K562 (cell line): ENCODE data around the gene CEBPE. TPM values are rescaled to one million over a fixed set of nuclear protein-coding genes. Genes with fewer than 3 reads are reported as not detected.
A peak's percentile ranks its signal among the peaks of the same experiment; 100 is the strongest.

ENCODE experiments used
- ATAC-seq: fragments of 200-7000 bp; cut with Tn5 transposase; 3 replicates; pipeline ENCODE4 v1.9.1; 2020; ENCODE audit warnings: moderate library complexity
- BruUV-seq: library from RNA; stranded (reverse); fragments of 400-500 nt; replicated peaks from 2 replicates; lab custom pipeline; 2021; lab: Mats Ljungman, UMichigan
- CTCF ChIA-PET: fragments of 300-600 bp; formaldehyde crosslinking; extraction: SDS; loops from one replicate; lab custom pipeline; 2021; ENCODE audit warnings: low intra/inter-chr PET ratio; lab: Yijun Ruan, JAX
- POLR2A ChIA-PET: fragments of 300-600, 350-650 bp; sonication (Branson Sonifier 250); formaldehyde crosslinking; extraction: SDS; loops from one replicate; lab custom pipeline; 2021; ENCODE audit warnings: antibody characterized with exemption, inconsistent platforms; lab: Yijun Ruan, JAX
- DNase-seq, 4 experiments: peaks; one replicate each; pipeline versions ENCODE4 v3.0.0 to v3.0.0-alpha.2; 2011 to 2018; ENCODE audit warnings: low spot score in 3 of 4, mixed read lengths in 3 of 4; ENCODE audit errors: extremely low read depth in 1 of 4
- FAIRE-seq: peaks from 2 replicates; lab custom pipeline; 2011; peaks lifted over from hg19 to GRCh38; lab: Jason Lieb, UNC
- H2AFZ ChIP-seq: 2 replicates; pipeline ENCODE4 v1.6.0; 2011; ENCODE audit warnings: low read depth, low read length, control low read depth, inconsistent platforms
- H3K27ac ChIP-seq: fragments of 200-600 bp; 3 replicates; pipeline ENCODE4 v1.8.0; 2011; ENCODE audit warnings: low read depth, mild to moderate bottlenecking, control low read depth, inconsistent platforms, low read length, moderate library complexity, mixed read lengths; ENCODE audit errors: extremely low read depth
- H3K27me3 ChIP-seq, 2 experiments: fragments of 300-600 bp in 1 of 2; 2 replicates in 1 of 2; 3 replicates in 1 of 2; pipeline versions ENCODE4 v1.6.0 to v1.8.0; 2011; ENCODE audit warnings: inconsistent platforms in 2 of 2, low read length in 2 of 2, mild to moderate bottlenecking in 1 of 2, mixed read lengths in 1 of 2, moderate library complexity in 1 of 2; ENCODE audit not compliant: control insufficient read depth in 2 of 2, insufficient read depth in 2 of 2
- H3K36me3 ChIP-seq: fragments of 300-600 bp; 3 replicates; pipeline ENCODE4 v1.8.0; 2011; ENCODE audit warnings: mild to moderate bottlenecking, low read length, inconsistent platforms; ENCODE audit not compliant: control insufficient read depth, insufficient read depth
- H3K4me1 ChIP-seq, 2 experiments: fragments of 200-600 bp in 1 of 2; replicated peaks in 1 of 2; 2 replicates in 1 of 2; 3 replicates in 1 of 2; pipeline versions ENCODE4 v1.5.1 to v1.8.0; 2011; ENCODE audit warnings: inconsistent platforms in 2 of 2, low read length in 2 of 2, mild to moderate bottlenecking in 1 of 2, mixed read lengths in 1 of 2, moderate library complexity in 1 of 2; ENCODE audit not compliant: control insufficient read depth in 2 of 2, insufficient read depth in 2 of 2
- H3K4me2 ChIP-seq: 2 replicates; pipeline ENCODE4 v1.6.1; 2011; ENCODE audit warnings: low read length, control low read depth, inconsistent platforms, mixed read lengths; ENCODE audit not compliant: insufficient read depth
- H3K4me3 ChIP-seq: fragments of 200-600 bp; sonication (generic), shearing (Covaris generic); 2 replicates; pipeline ENCODE4 v1.5.1; 2016; ENCODE audit warnings: control low read depth, inconsistent platforms
- H3K79me2 ChIP-seq: fragments of 200-600 bp; 3 replicates; pipeline ENCODE4 v1.8.0; 2011; ENCODE audit warnings: low read length, inconsistent platforms; ENCODE audit not compliant: control insufficient read depth, insufficient read depth
- H3K9ac ChIP-seq, 2 experiments: 2 replicates each; pipeline versions ENCODE4 v1.6.0 to v1.6.1; 2011; ENCODE audit warnings: low read depth in 2 of 2, low read length in 2 of 2, control low read depth in 1 of 2, inconsistent platforms in 1 of 2, mild to moderate bottlenecking in 1 of 2, mixed read lengths in 1 of 2; ENCODE audit not compliant: insufficient read depth in 1 of 2
- H3K9me1 ChIP-seq: one replicate; pipeline ENCODE4 v1.6.0; 2011; ENCODE audit warnings: inconsistent platforms, mild to moderate bottlenecking, low read length, moderate library complexity; ENCODE audit not compliant: control insufficient read depth, insufficient read depth
- H3K9me3 ChIP-seq: replicated peaks from 2 replicates; pipeline ENCODE4 v1.5.1; 2011; ENCODE audit warnings: low read depth, low read length, inconsistent platforms; ENCODE audit not compliant: control insufficient read depth, insufficient read depth
- H4K20me1 ChIP-seq: replicated peaks from 2 replicates; pipeline ENCODE4 v1.6.1; 2011; ENCODE audit warnings: low read length, inconsistent platforms, mixed read lengths; ENCODE audit not compliant: control insufficient read depth, insufficient read depth
- HSF4 ChIP-seq: fragments of 250-450 bp; sonication (Bioruptor Pico); IDR thresholded peaks from 2 replicates; pipeline ENCODE4 v2.1.2; 2022; ENCODE audit warnings: mild to moderate bottlenecking, moderate library complexity, borderline replicate concordance
- MTA2 ChIP-seq: fragments of 450-650 bp; IDR thresholded peaks from 2 replicates; pipeline ENCODE4 v1.6.1; 2016; ENCODE audit warnings: low read depth
- ZEB2 ChIP-seq: fragments of 450-650 bp; IDR thresholded peaks from 2 replicates; pipeline ENCODE4 v1.6.1; 2016
- WGBS: fragments of 100-300 bp; shearing (Covaris generic); methylation state at CpG from one replicate; pipeline ENCODE4 v1.1.6; 2016; ENCODE audit warnings: low coverage, mixed read lengths; ENCODE audit not compliant: insufficient coverage; ENCODE audit errors: missing lambda C conversion rate; 5-methylcytosine and 5-hydroxymethylcytosine counted together
- in situ Hi-C: fragments of 300-500 bp; cut with MboI; formaldehyde crosslinking; loops from 4 replicates; pipeline ENCODE4 v1.15.0; 2018; ENCODE audit warnings: inconsistent platforms, mixed read lengths
- intact Hi-C: fragments of 100-400 bp; cut with micrococcal nuclease; formaldehyde crosslinking; loops from 2 replicates; pipeline ENCODE4 v1.14.2; 2022
- polyA plus RNA-seq, 8 experiments: library from polyadenylated mRNA; depleted of rRNA in 4 of 8; stranded (reverse) in 5 of 8; unstranded in 3 of 8; fragments of >200 nt; fragmentation: Nextera tagmentation in 2 of 8; fragmentation: Illumina TruSeq in 1 of 8; extraction: Ambion mirVana in 2 of 8; extraction: Trizol in 1 of 8; gene quantifications; 2 replicates each; pipeline versions ENCODE4 v1.2.1 to v1.2.3, GENCODE V29; 2011 to 2014; ENCODE audit warnings: inconsistent platforms in 1 of 8, missing spikeins in 1 of 8
- total RNA-seq, 7 experiments: library from RNA; depleted of rRNA in 6 of 7; stranded (reverse); fragments of >200 nt in 6 of 7; fragmentation: Illumina TruSeq in 2 of 7; extraction: Trizol in 2 of 7; gene quantifications; 2 replicates each; pipeline versions ENCODE4 v1.2.1 to v1.2.3, GENCODE V29; 2011 to 2021; ENCODE audit warnings: low replicate concordance in 1 of 7
- TF ChIP-seq, protein P1 (sequence below): sonication (generic); formaldehyde crosslinking; IDR thresholded peaks from 2 replicates; pipeline ENCODE4 v1.8.0; 2023; ENCODE audit warnings: missing genetic modification reagents, mild to moderate bottlenecking, borderline replicate concordance
- TF ChIP-seq, protein P2 (sequence below): fragments of 250-450 bp; sonication (Bioruptor Pico); IDR thresholded peaks from 2 replicates; pipeline ENCODE4 v1.5.0; 2020; ENCODE audit warnings: mild to moderate bottlenecking

CEBPE gene
- total and polyA plus RNA-seq, 9 of the 15 experiments (the other 6 are each of a cell fraction or from before 2014, with no cell fraction given): 0.09 to 0.15 (median 0.13) TPM; not detected in 6

GRCh38 chr14:23104591-23105347, 14.3 kb downstream of the CEBPE start, which contains the start of gene CIROP:
TSS of gene CIROP (minus strand) at chr14:23104989. CDS start at chr14:23104920, 69 bp downstream.
- H3K4me2 ChIP-seq: no peak within 1 kb of the TSS
- ChIA-PET POLR2A (interaction anchor here (1.5 to 1.7 kb wide), 2 partner anchors 10 to 35 kb away, joined by 6 to 15 read pairs; partner anchors contain the start of genes ACIN1 and C14orf119), CTCF (interaction anchor here (1.7 kb wide), 1 partner anchor 35 kb away, joined by 4 read pairs; no protein-coding TSS in a partner anchor)
- no peaks in the 10 kb centered on the region for H4K20me1 ChIP-seq
- H3K79me2 ChIP-seq: no peaks in the 10 kb centered on the region
- H3K9ac ChIP-seq: no peak within 1 kb of the TSS
- ATAC-seq: no peak
- intact Hi-C loops (loop anchor here (5.0 kb wide), 2 partner anchors 117 to 132 kb away; no protein-coding TSS in a partner anchor), in situ Hi-C loops (loop anchor here (5.0 kb wide), 1 partner anchor 37 kb away; no protein-coding TSS in a partner anchor)
- FAIRE-seq: no peak
- no peaks in the 10 kb centered on the region for H3K9me3 ChIP-seq
- WGBS: 17% methylated on average over 11 of the region's 11 CpGs
- H3K9me1 ChIP-seq: no peaks in the 10 kb centered on the region
- H3K36me3 ChIP-seq: no peaks in the 10 kb centered on the region
- DNase-seq: peak in 1 of 4 experiments; percentile 6
- no TSS peak for BruUV-seq
- H3K4me1 ChIP-seq: peaks cover 4 to 8% of the 10 kb centered on the region in 2 experiments; a peak in 4 of 5 replicates
- H2AFZ ChIP-seq: 0 out of 2 replicates have a peak within 1 kb of the TSS, but pooled peaks have one; percentile 56
- no peak within 1 kb of the TSS for H3K4me3 ChIP-seq
- TF ChIP-seq HSF4 (CRISPR knock-in tag) (no peak), ZEB2 (no peak), MTA2 (no peak)
- TF ChIP-seq, protein P1, sequence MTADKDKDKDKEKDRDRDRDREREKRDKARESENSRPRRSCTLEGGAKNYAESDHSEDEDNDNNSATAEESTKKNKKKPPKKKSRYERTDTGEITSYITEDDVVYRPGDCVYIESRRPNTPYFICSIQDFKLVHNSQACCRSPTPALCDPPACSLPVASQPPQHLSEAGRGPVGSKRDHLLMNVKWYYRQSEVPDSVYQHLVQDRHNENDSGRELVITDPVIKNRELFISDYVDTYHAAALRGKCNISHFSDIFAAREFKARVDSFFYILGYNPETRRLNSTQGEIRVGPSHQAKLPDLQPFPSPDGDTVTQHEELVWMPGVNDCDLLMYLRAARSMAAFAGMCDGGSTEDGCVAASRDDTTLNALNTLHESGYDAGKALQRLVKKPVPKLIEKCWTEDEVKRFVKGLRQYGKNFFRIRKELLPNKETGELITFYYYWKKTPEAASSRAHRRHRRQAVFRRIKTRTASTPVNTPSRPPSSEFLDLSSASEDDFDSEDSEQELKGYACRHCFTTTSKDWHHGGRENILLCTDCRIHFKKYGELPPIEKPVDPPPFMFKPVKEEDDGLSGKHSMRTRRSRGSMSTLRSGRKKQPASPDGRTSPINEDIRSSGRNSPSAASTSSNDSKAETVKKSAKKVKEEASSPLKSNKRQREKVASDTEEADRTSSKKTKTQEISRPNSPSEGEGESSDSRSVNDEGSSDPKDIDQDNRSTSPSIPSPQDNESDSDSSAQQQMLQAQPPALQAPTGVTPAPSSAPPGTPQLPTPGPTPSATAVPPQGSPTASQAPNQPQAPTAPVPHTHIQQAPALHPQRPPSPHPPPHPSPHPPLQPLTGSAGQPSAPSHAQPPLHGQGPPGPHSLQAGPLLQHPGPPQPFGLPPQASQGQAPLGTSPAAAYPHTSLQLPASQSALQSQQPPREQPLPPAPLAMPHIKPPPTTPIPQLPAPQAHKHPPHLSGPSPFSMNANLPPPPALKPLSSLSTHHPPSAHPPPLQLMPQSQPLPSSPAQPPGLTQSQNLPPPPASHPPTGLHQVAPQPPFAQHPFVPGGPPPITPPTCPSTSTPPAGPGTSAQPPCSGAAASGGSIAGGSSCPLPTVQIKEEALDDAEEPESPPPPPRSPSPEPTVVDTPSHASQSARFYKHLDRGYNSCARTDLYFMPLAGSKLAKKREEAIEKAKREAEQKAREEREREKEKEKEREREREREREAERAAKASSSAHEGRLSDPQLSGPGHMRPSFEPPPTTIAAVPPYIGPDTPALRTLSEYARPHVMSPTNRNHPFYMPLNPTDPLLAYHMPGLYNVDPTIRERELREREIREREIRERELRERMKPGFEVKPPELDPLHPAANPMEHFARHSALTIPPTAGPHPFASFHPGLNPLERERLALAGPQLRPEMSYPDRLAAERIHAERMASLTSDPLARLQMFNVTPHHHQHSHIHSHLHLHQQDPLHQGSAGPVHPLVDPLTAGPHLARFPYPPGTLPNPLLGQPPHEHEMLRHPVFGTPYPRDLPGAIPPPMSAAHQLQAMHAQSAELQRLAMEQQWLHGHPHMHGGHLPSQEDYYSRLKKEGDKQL (CRISPR knock-in tag): no peak
- TF ChIP-seq, protein P2, sequence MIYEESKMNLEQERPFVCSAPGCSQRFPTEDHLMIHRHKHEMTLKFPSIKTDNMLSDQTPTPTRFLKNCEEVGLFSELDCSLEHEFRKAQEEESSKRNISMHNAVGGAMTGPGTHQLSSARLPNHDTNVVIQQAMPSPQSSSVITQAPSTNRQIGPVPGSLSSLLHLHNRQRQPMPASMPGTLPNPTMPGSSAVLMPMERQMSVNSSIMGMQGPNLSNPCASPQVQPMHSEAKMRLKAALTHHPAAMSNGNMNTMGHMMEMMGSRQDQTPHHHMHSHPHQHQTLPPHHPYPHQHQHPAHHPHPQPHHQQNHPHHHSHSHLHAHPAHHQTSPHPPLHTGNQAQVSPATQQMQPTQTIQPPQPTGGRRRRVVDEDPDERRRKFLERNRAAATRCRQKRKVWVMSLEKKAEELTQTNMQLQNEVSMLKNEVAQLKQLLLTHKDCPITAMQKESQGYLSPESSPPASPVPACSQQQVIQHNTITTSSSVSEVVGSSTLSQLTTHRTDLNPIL (CRISPR knock-in tag): no peak
- no peak within 1 kb of the TSS for H3K27ac ChIP-seq
- H3K27me3 ChIP-seq: no peaks in the 10 kb centered on the region
